H1 (cell line): ENCODE measurements around the gene DNAI1. TPM values are rescaled to one million over a fixed set of nuclear protein-coding genes. Genes with fewer than 3 reads are reported as not detected.

ENCODE experiments used
- CTCF ChIA-PET: fragments of 300-600 bp; sonication (Branson Sonifier 250); formaldehyde crosslinking; loops from one replicate; lab custom pipeline; 2021; ENCODE audit not compliant: partially characterized antibody; lab: Charles Lee
- POLR2A ChIA-PET: fragments of 300-600 bp; sonication (Branson Sonifier 250); formaldehyde crosslinking; loops from one replicate; lab custom pipeline; 2021; ENCODE audit warnings: inconsistent platforms; ENCODE audit not compliant: partially characterized antibody; lab: Charles Lee
- DNase-seq, 2 experiments: peaks; one replicate each; pipeline versions ENCODE4 v3.0.0 to v3.0.0-alpha.2; 2010 to 2022; ENCODE audit warnings: low spot score in 2 of 2, low read depth in 1 of 2, mixed read lengths in 1 of 2
- FAIRE-seq: peaks from 2 replicates; lab custom pipeline; 2011; peaks lifted over from hg19 to GRCh38; lab: Jason Lieb, UNC
- H2AFZ ChIP-seq: 2 replicates; pipeline ENCODE4 v1.8.1; 2012; ENCODE audit warnings: low read length, inconsistent platforms
- H2AK5ac ChIP-seq: 2 replicates; pipeline ENCODE4 v1.6.1; 2013; ENCODE audit warnings: low read depth, low read length
- H2BK120ac ChIP-seq: replicated peaks from 2 replicates; pipeline ENCODE3; 2013; ENCODE audit warnings: low read depth, low read length, inconsistent platforms
- H2BK12ac ChIP-seq: 2 replicates; pipeline ENCODE4 v1.6.1; 2013; ENCODE audit warnings: low read depth, low read length
- H2BK15ac ChIP-seq: 2 replicates; pipeline ENCODE4 v1.6.1; 2013; ENCODE audit warnings: low read length
- H2BK20ac ChIP-seq: 2 replicates; pipeline ENCODE4 v1.6.1; 2013; ENCODE audit warnings: low read length
- H2BK5ac ChIP-seq: 2 replicates; pipeline ENCODE4 v1.6.1; 2013; ENCODE audit warnings: low read depth, low read length
- H3K14ac ChIP-seq: 2 replicates; pipeline ENCODE4 v1.6.1; 2013; ENCODE audit warnings: inconsistent platforms; ENCODE audit not compliant: insufficient read length
- H3K18ac ChIP-seq: 2 replicates; pipeline ENCODE4 v1.6.1; 2013; ENCODE audit warnings: low read length; ENCODE audit errors: extremely low read depth
- H3K23ac ChIP-seq: 2 replicates; pipeline ENCODE4 v1.6.1; 2013; ENCODE audit warnings: inconsistent platforms; ENCODE audit not compliant: insufficient read length
- H3K23me2 ChIP-seq: 2 replicates; pipeline ENCODE4 v1.6.1; 2013; ENCODE audit warnings: low read depth, low read length
- H3K27ac ChIP-seq: 2 replicates; pipeline ENCODE4 v1.6.1; 2011; ENCODE audit warnings: low read depth, low read length, inconsistent platforms
- H3K27me3 ChIP-seq, 4 experiments: replicated peaks in 1 of 4; 1 replicate in 1 of 4; 2 replicates in 3 of 4; pipeline versions ENCODE4 v1.6.1 to v1.8.1; 2011 to 2013; ENCODE audit warnings: low read length in 3 of 4, mild to moderate bottlenecking in 3 of 4, inconsistent platforms in 2 of 4, mixed read lengths in 2 of 4, moderate library complexity in 1 of 4; ENCODE audit not compliant: control insufficient read depth in 3 of 4, insufficient read depth in 3 of 4; ENCODE audit errors: extremely low read depth in 1 of 4
- H3K36me3 ChIP-seq, 4 experiments: 2 replicates each; pipeline versions ENCODE4 v1.6.1 to v1.8.1; 2011 to 2013; ENCODE audit warnings: mild to moderate bottlenecking in 4 of 4, low read length in 3 of 4, moderate library complexity in 2 of 4, control low read depth in 1 of 4, inconsistent platforms in 1 of 4; ENCODE audit not compliant: insufficient read depth in 4 of 4, control insufficient read depth in 2 of 4
- H3K4ac ChIP-seq: replicated peaks from 2 replicates; pipeline ENCODE3; 2013; ENCODE audit warnings: low read length, low read depth, mixed read lengths, inconsistent platforms; ENCODE audit not compliant: insufficient read length
- H3K4me1 ChIP-seq, 4 experiments: replicated peaks in 1 of 4; 1 replicate in 1 of 4; 2 replicates in 3 of 4; pipeline versions ENCODE4 v1.6.1 to v1.8.1; 2011 to 2013; ENCODE audit warnings: low read length in 3 of 4, inconsistent platforms in 2 of 4, mixed read lengths in 1 of 4; ENCODE audit not compliant: insufficient read depth in 4 of 4, control insufficient read depth in 3 of 4
- H3K4me2 ChIP-seq, 2 experiments: 2 replicates each; pipeline versions ENCODE4 v1.6.1 to v1.8.1; 2011 to 2013; ENCODE audit warnings: low read depth in 2 of 2, low read length in 2 of 2, control low read depth in 1 of 2, inconsistent platforms in 1 of 2, mild to moderate bottlenecking in 1 of 2; ENCODE audit not compliant: insufficient read depth in 1 of 2
- H3K4me3 ChIP-seq, 4 experiments: fragments of 200-600, 300-600 bp in 1 of 4; sonication (generic), shearing (Covaris generic), sonication (Bioruptor Twin) in 1 of 4; 2 replicates each; pipeline versions ENCODE4 v1.5.1 to v1.8.1; 2011 to 2016; ENCODE audit warnings: low read length in 4 of 4, low read depth in 3 of 4, control low read depth in 2 of 4, inconsistent platforms in 2 of 4, mild to moderate bottlenecking in 2 of 4, mixed read lengths in 1 of 4, moderate library complexity in 1 of 4; ENCODE audit not compliant: insufficient read depth in 2 of 4; ENCODE audit errors: extremely low read depth in 1 of 4
- H3K56ac ChIP-seq: replicated peaks from 2 replicates; pipeline ENCODE3; 2013; ENCODE audit warnings: low read depth, mild to moderate bottlenecking, mixed read lengths, low read length, inconsistent platforms; ENCODE audit not compliant: insufficient read length
- H3K79me1 ChIP-seq: 2 replicates; pipeline ENCODE4 v1.6.1; 2013; ENCODE audit warnings: low read depth, low read length, control low read depth
- H3K79me2 ChIP-seq, 2 experiments: 2 replicates each; pipeline versions ENCODE4 v1.6.1 to v1.8.1; 2012 to 2013; ENCODE audit warnings: low read length in 2 of 2, mild to moderate bottlenecking in 2 of 2, inconsistent platforms in 1 of 2; ENCODE audit not compliant: insufficient read depth in 2 of 2, control insufficient read depth in 1 of 2
- H3K9ac ChIP-seq, 4 experiments: replicated peaks in 1 of 4; 1 replicate in 1 of 4; 2 replicates in 3 of 4; pipeline versions ENCODE4 v1.6.1 to v1.8.1; 2011 to 2013; ENCODE audit warnings: low read depth in 3 of 4, low read length in 3 of 4, control low read depth in 2 of 4, mild to moderate bottlenecking in 2 of 4, moderate library complexity in 2 of 4, inconsistent platforms in 1 of 4; ENCODE audit errors: extremely low read depth in 1 of 4
- H3K9me3 ChIP-seq, 2 experiments: 2 replicates each; pipeline versions ENCODE4 v1.6.1 to v1.8.1; 2012 to 2013; ENCODE audit warnings: mild to moderate bottlenecking in 2 of 2, moderate library complexity in 2 of 2, control low read depth in 1 of 2, inconsistent platforms in 1 of 2, low read depth in 1 of 2, low read length in 1 of 2, mixed read lengths in 1 of 2; ENCODE audit not compliant: insufficient read depth in 2 of 2
- H4K20me1 ChIP-seq, 2 experiments: replicated peaks in 1 of 2; 2 replicates each; pipeline versions ENCODE3 to v1.8.1; 2011 to 2013; ENCODE audit warnings: inconsistent platforms in 2 of 2, low read length in 2 of 2, mild to moderate bottlenecking in 1 of 2; ENCODE audit not compliant: insufficient read depth in 2 of 2, control insufficient read depth in 1 of 2
- H4K5ac ChIP-seq: 2 replicates; pipeline ENCODE4 v1.6.1; 2013; ENCODE audit warnings: low read length, low read depth, mixed read lengths, inconsistent platforms; ENCODE audit not compliant: insufficient read length
- H4K8ac ChIP-seq: 2 replicates; pipeline ENCODE4 v1.8.0; 2013; ENCODE audit warnings: mild to moderate bottlenecking, moderate library complexity, low read length, inconsistent platforms; ENCODE audit not compliant: insufficient read depth; ENCODE audit errors: extremely low read depth
- H4K91ac ChIP-seq: replicated peaks from 2 replicates; pipeline ENCODE3; 2013; ENCODE audit warnings: low read length, mixed read lengths, inconsistent platforms; ENCODE audit not compliant: insufficient read length
- BCL11A ChIP-seq, 2 experiments: IDR thresholded peaks; one replicate each; pipeline ENCODE4 v1.6.1; 2011; ENCODE audit warnings: low read depth in 2 of 2, low read length in 2 of 2, mild to moderate bottlenecking in 2 of 2
- CBX5 ChIP-seq: fragments of 300-800, 300-1000 bp; sonication (generic); IDR thresholded peaks from 2 replicates; pipeline ENCODE4 v1.7.1; 2016; ENCODE audit warnings: antibody characterized with exemption, low read length, low read depth
- CHD1 ChIP-seq: IDR thresholded peaks from 2 replicates; pipeline ENCODE4 v1.6.1; 2012; ENCODE audit warnings: low read depth, low read length, improper control_type of control experiment
- CTBP2 ChIP-seq: IDR thresholded peaks from 2 replicates; pipeline ENCODE4 v1.7.0; 2011; ENCODE audit warnings: borderline replicate concordance, mild to moderate bottlenecking, moderate library complexity, mixed read lengths, low read length; ENCODE audit not compliant: insufficient read depth, insufficient read length
- FOSL1 ChIP-seq: IDR thresholded peaks from 2 replicates; pipeline ENCODE4 v1.6.1; 2011; ENCODE audit warnings: mild to moderate bottlenecking, low read depth, low read length, moderate library complexity; ENCODE audit not compliant: insufficient read depth
- GABPA ChIP-seq: IDR thresholded peaks from 2 replicates; pipeline ENCODE4 v1.6.1; 2011; ENCODE audit warnings: mild to moderate bottlenecking, low read length, moderate library complexity, borderline replicate concordance; ENCODE audit not compliant: insufficient read depth
- HDAC6 ChIP-seq: IDR thresholded peaks from one replicate; pipeline ENCODE4 v1.7.1; 2012; ENCODE audit warnings: low read depth, mild to moderate bottlenecking, inconsistent platforms, low read length, moderate library complexity
- JUN ChIP-seq: IDR thresholded peaks from 2 replicates; pipeline ENCODE4 v1.6.1; 2011; ENCODE audit warnings: low read depth, mild to moderate bottlenecking, improper control_type of control experiment, low read length
- NANOG ChIP-seq: IDR thresholded peaks from 2 replicates; pipeline ENCODE4 v1.6.1; 2011; ENCODE audit warnings: low read length, low read depth, mild to moderate bottlenecking, inconsistent platforms; ENCODE audit not compliant: insufficient read depth, poor library complexity, severe bottlenecking
- POLR2A ChIP-seq, 2 experiments: IDR thresholded peaks; 1 replicate in 1 of 2; 2 replicates in 1 of 2; pipeline ENCODE4 v1.6.1; 2011; ENCODE audit warnings: low read depth in 2 of 2, low read length in 2 of 2, mild to moderate bottlenecking in 2 of 2; ENCODE audit errors: control extremely low read depth in 1 of 2
- POU5F1 ChIP-seq: IDR thresholded peaks from 2 replicates; pipeline ENCODE4 v1.6.1; 2011; ENCODE audit warnings: low read depth, mild to moderate bottlenecking, low read length, moderate library complexity
- SIN3A ChIP-seq, 2 experiments: IDR thresholded peaks in 1 of 2; conservative IDR thresholded peaks in 1 of 2; 2 replicates each; pipeline ENCODE4 v1.6.1; 2011 to 2012; ENCODE audit warnings: low read length in 2 of 2, improper control_type of control experiment in 1 of 2, low read depth in 1 of 2, mild to moderate bottlenecking in 1 of 2
- SP1 ChIP-seq: IDR thresholded peaks from 2 replicates; pipeline ENCODE4 v1.6.1; 2011; ENCODE audit warnings: low read depth, low read length
- TBP ChIP-seq: IDR thresholded peaks from 2 replicates; pipeline ENCODE4 v1.6.1; 2011; ENCODE audit warnings: low read depth, low read length, improper control_type of control experiment
- WGBS, 2 experiments: shearing (Covaris generic) in 1 of 2; methylation state at CpG; one replicate each; pipeline versions ENCODE4 v1.1.6 to v1.1.7; 2013 to 2015; ENCODE audit warnings: low lambda C conversion rate in 2 of 2, mixed read lengths in 2 of 2, inconsistent platforms in 1 of 2, low coverage in 1 of 2, missing lambda C conversion rate in 1 of 2; ENCODE audit not compliant: insufficient replicate concordance in 2 of 2, insufficient coverage in 1 of 2, insufficient read length in 1 of 2; ENCODE audit errors: extremely low coverage in 1 of 2, missing lambda C conversion rate in 1 of 2; 5-methylcytosine and 5-hydroxymethylcytosine counted together
- polyA plus RNA-seq, 7 experiments: library from polyadenylated mRNA; depleted of rRNA in 3 of 7; stranded (reverse) in 5 of 7; unstranded in 2 of 7; fragments of >200 nt in 5 of 7; fragments of 200-250 nt in 2 of 7; gene quantifications; 1 replicate in 5 of 7; 2 replicates in 1 of 7; 4 replicates in 1 of 7; pipeline versions ENCODE4 v1.2.1 to v1.2.3, GENCODE V29; 2011 to 2013; ENCODE audit warnings: missing spikeins in 2 of 7, mixed read lengths in 2 of 7
- total RNA-seq: library from RNA; stranded (reverse); fragmentation: NEBNext Ultra II Directional; extraction: Animal tissue kit (Norgen Biotek cat#: 25700); gene quantifications from 2 replicates; pipeline ENCODE4 v1.2.1, GENCODE V29; 2021

Gene DNAI1
- total and polyA plus RNA-seq, 2 of the 8 experiments (the other 6 are each of a cell fraction or from before 2014, with no cell fraction given) = 0.37 to 0.54 TPM

GRCh38 chr9:34564617-34565016 lies 106.0 kb downstream of the DNAI1 start:
- H3K27me3 ChIP-seq = peaks cover 0 to 3% (median 1%) of the 10 kb centered on the region in 4 experiments; a peak in 3 of 7 replicates
- H4K91ac ChIP-seq = no peak overlapping the region
- H4K5ac ChIP-seq = no peak overlapping the region
- H2BK20ac ChIP-seq = no peak overlapping the region
- H2BK5ac ChIP-seq = peak overlapping the region; percentile 71; the same call in 1 of the 2 replicates
- no peaks in the 10 kb centered on the region for H3K79me1 ChIP-seq
- POLR2A ChIA-PET = interaction anchor here (0.8 to 1.1 kb wide), 4 partner anchors 15 to 251 kb away, joined by 3 read pairs; no protein-coding TSS in a partner anchor
- no peak overlapping the region for H3K14ac ChIP-seq
- H3K56ac ChIP-seq = no peak overlapping the region
- H3K79me2 ChIP-seq = no peaks in the 10 kb centered on the region
- H2AFZ ChIP-seq = no peak overlapping the region
- H2BK12ac ChIP-seq = peak overlapping the region; percentile 50; the same call in 1 of the 2 replicates
- DNase-seq (no peak), FAIRE-seq (no peak)
- no peak overlapping the region for H3K18ac ChIP-seq
- H3K9me3 ChIP-seq = 0 out of 4 replicates have a peak, but pooled peaks cover 0 to 3% of the 10 kb centered on the region in 2 experiments
- H3K4me2 ChIP-seq = no peak overlapping the region
- 87% methylated on average over 12 of the region's 16 CpGs; no CpG with 5 or more reads in 1 of the 2 experiments for WGBS, 2 experiments
- no peaks in the 10 kb centered on the region for H3K36me3 ChIP-seq
- no peak overlapping the region for H2BK15ac ChIP-seq
- H2BK120ac ChIP-seq = no peak overlapping the region
- no peaks in the 10 kb centered on the region for H3K23me2 ChIP-seq
- no peak overlapping the region for H3K9ac ChIP-seq
- no peak overlapping the region for H3K27ac ChIP-seq
- peaks cover 13 to 37% (median 18%) of the 10 kb centered on the region in 4 experiments for H3K4me1 ChIP-seq
- no peak overlapping the region for H3K23ac ChIP-seq
- H4K20me1 ChIP-seq = no peaks in the 10 kb centered on the region
- H3K4ac ChIP-seq = no peak overlapping the region
- H3K4me3 ChIP-seq = no peak overlapping the region
- H4K8ac ChIP-seq = no peak overlapping the region
- no peak overlapping the region for H2AK5ac ChIP-seq
- CTCF ChIA-PET = interaction anchor here (0.9 to 11.9 kb wide), 14 partner anchors 12 to 186 kb away, joined by 3 to 241 read pairs (median 16); partner anchors contain the start of gene CNTFR
- TF ChIP-seq SIN3A (conservative IDR thresholded peaks at IDR 0.05 in 1 of 2, IDR thresholded peaks at IDR 0.05 in 1 of 2; ENCODE audit: low read depth in 1 of 2, low read length in 2 of 2) (no peak), SP1 (no peak), CTBP2 (no peak), CBX5 (no peak), GABPA (no peak), BCL11A (IDR thresholded peaks at IDR 0.05; ENCODE audit: low read depth in 2 of 2, low read length in 2 of 2) (no peak), CHD1 (no peak), POU5F1 (no peak), HDAC6 (no peak), JUN (no peak), NANOG (no peak), FOSL1 (no peak), POLR2A (IDR thresholded peaks at IDR 0.05; ENCODE audit: control extremely low read depth in 1 of 2, low read depth in 2 of 2, low read length in 2 of 2) (no peak), TBP (no peak)
